ENCODE data around the gene STXBP6.

The STXBP6 gene

DNA sequence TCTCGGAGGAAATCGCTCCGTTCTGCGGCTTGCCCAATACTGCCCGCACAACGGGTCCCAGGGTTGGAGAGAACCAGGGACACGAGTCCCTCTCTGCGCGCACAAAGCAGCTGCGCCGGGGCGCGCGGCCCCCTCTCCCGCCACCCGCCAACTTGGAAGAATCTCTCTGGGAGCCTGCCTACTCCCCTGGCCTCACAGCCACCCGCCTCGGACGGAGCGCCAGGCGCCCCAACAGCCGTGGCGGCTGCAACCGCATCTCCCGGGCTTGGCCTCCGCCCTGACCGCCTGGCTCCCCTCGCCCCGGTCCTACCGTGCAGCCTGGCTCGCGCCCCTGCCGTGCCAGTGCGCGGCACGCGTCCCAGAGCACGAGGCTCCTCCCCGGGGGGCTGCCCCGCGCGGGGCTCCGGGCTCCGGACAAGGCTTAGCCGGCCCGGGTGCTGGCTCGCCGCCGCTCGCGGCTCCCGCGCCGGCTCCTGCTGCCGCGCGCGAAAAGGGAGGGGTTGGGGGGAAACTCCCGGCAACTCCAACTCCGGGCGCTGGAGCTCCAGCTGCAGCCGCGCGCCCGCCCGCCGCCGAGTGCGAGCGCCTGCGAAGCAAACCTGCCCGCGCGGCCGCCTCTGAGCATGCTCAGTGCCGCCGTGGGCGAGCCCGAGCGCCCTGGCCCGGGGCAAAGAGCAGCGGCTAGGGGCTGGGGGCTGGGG, at the start of gene STXBP6:
Gene STXBP6, minus strand, starts transcription at position 580 of the 701 bp plus-strand sequence. CDS start 75,329 bp downstream, outside the sequence.
- DNase-seq: peak; percentile 54 to 78

DNA sequence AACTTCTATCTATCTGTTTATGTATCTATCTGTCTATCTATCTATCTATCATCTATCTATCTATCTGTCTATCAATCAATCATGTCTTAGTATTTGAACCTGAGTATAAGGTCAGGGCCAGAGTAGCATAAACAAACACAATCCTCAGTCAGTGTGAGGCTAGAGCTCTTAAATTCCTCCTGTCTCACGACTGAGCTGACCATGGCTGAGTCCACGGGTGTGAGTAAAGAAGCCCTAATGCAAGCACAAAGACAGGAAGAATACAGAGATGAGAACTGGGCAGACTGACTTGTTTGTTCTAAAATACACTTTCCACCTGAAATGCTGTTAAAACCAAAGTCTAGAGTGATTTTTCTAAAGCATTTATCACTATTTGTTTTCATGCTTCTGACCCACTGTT, 47.2 kb upstream of the STXBP6 start:
- no peak for DNase-seq

- no peak for DNase-seq
Observed at GRCh38 chr14:25095736-25096437, 45.9 kb upstream of the STXBP6 start.

DNA sequence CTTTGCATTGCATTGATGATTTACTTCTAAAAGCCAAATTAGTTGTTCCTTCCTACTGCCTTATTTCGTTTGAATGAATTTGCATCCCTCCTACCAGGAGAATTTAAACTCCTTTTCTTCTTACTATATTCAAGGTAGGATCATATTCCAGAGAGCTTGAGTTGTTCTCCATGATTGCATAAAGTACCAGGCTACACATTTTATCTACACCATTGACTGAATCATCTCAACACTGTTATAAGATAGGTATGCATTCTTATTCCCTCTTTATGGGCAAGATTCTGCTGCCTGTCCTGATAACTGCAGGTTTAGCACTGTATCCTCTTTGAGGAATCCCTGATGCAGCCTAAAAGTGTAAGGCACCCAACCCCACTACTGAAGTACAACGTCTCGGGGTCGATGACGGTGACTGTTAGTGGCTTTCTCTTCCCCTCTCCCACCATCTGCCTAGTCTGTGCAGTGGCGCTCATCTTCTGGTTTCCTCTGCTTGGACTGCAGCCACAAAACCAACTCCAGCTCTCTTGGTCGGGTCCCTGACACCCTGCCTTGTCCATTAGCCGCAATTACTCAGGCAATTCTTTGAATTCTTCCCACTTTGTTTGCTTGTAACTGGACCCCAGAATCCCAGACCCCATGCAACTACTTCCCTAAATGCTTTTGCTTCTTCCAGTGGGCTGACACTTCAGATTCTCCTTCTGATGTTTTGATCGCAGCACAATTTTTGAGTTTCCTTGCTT, 44.4 kb upstream of the STXBP6 start:
- no peak for DNase-seq

DNA sequence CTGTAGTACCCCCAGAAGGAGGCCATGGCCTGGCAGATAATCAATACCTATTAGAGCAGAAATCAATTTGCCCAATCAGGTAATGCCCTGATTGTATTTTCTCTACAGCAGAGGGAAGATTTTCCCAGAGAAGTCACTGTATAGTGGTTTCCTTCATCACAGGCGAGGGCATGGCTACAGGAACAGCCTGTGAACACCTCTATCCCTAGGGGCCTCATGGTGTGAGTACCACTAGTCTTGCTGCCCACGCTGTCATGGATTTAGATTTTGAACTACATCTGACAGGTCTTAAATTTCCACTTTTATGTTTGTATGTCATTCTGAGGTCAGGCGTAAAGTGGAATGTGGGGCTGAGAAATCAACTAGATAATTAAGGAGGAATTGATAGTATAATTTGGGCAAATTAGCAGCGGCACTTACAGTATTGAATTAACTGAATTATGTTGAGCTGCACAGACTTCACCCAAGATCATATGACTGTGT, 42.4 kb upstream of the STXBP6 start:
- no peak for DNase-seq

- DNase-seq: no peak
Observed at GRCh38 chr14:25090716-25091454, 40.9 kb upstream of the STXBP6 start.

- DNase-seq: no peak
Observed at GRCh38 chr14:25090256-25090655, 40.3 kb upstream of the STXBP6 start.

DNA sequence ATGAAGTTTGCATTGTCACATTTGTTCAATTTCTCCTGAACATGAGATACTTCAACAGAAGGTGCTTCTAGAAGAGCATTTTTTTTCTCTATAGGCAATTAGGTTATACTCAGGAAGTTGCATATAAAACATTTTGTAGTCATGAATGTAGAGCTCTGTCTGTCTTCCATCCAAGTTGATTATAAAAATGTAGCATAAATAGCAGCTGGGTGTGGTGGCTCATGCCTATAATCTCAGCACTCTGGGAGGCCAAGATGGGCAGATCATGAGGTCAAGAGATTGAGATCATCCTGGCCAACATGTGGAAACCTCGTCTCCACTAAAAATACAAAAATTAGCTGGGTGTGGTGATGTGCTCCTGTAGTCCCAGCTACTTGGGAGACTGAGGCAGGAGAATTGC, 39.5 kb upstream of the STXBP6 start:
- DNase-seq: no peak

DNA sequence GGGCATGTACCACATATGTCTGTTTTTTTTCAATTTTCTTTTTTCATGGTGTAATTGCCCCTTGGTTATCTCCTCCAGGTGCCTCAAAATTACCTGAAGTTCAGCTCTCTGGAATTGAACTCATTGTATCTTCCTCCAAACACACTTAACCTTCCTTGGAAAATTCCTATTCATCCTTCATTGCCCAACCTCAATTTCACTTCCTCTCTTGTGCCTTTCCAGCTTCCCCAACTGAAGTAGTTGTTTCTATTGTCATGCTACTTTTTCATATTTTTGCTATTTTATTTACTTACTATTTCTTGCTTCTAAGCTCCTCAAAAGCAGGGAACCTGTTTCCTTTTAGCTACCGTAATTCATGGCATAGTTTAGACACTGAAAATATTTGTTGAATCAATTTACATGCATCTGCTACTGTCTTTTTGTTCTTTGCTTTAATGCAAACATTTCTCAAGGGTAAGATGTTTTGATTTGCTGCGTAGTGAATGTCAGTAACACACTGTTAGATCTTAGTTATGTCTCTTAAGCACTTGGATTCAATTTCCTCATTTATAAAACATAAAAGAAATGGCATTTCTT, 37.0 kb upstream of the STXBP6 start:
- DNase-seq: no peak

DNA sequence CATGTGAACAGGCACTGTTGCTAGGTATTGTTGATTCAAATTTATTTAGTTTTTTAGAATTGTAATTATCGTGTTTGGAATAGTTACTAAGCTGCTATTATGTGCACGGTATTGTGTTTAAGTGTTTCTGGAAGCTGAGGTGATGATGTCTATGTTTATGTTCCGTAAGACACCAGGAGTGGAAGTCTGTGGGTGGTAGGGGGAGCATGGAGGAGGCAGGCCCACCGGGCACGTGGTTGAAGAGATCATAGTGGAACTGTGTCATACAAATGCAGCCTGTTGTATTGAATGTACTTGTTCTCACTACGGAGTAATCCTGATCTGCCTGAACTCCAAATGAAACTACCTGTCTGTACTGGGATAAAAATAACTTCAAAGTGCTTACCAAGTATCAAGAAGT, 36.1 kb upstream of the STXBP6 start:
- no peak for DNase-seq

DNA sequence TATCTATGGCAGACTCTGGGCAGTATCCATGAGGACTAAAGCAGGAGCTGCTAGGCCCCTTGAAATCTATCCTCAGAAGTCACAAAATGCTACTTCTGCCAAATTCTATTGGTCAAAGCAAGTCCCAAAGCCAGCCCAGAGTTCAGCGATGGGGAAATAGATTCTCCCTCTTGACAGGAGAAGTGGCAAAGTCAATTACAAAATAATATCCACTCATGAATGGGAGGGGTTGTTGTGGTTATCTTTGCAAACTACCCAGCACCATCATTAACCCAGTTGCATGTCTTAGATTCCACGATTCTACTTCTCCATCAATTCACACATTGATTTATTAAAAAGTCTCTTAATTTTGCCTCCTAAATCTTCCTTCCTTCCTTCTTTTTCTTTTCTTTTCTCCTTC, 30.7 kb upstream of the STXBP6 start:
- no peak for DNase-seq

DNA sequence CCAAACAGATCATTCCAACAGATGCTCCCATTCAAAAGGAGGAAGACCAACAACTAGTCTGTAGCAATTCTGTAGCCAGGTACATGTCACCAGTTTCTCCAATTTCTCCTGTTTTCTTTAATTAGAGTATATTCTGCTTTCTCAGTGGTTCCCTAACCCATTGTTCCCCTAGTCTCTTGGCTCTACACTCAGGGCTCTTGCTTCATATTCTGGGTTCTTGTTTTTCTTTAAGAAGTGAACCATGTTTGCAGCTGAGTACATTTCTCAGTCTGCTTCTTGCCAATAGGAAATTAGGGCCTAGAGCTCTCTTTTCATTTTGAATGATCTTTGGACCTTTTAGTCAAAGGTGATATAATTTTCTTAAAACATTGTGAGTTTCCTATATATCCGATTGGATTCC, 29.4 kb upstream of the STXBP6 start:
- DNase-seq: no peak

GRCh38 chr14:25074099-25074685, 24.2 kb upstream of the STXBP6 start:
- DNase-seq: no peak

GRCh38 chr14:25069879-25070278, 19.9 kb upstream of the STXBP6 start:
- no peak for DNase-seq

GRCh38 chr14:25067600-25067999, 17.7 kb upstream of the STXBP6 start:
- DNase-seq: no peak

GRCh38 chr14:25062022-25062321, 12.0 kb upstream of the STXBP6 start:
- DNase-seq: no peak

DNA sequence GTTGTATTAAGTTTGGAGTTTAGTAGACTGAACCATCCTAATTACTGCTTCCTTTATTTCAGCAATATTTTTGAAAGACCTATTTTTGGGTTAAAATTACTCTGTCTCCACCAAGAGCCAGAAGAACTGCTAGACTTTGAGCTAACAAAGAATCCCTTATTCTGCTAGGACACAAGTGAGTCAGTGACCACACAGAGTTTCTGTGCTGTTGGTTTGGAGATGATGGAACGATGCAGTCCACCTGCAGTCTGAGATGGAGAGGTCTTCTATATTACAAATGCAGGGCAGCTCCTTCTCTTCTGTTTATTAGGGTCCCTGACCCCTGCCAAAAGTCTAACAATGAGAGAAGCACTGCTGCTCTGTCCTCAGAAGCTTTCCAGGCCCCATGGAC, 6.7 kb upstream of the STXBP6 start:
- DNase-seq: peak in 1 of 2 donors; percentile 46

DNA sequence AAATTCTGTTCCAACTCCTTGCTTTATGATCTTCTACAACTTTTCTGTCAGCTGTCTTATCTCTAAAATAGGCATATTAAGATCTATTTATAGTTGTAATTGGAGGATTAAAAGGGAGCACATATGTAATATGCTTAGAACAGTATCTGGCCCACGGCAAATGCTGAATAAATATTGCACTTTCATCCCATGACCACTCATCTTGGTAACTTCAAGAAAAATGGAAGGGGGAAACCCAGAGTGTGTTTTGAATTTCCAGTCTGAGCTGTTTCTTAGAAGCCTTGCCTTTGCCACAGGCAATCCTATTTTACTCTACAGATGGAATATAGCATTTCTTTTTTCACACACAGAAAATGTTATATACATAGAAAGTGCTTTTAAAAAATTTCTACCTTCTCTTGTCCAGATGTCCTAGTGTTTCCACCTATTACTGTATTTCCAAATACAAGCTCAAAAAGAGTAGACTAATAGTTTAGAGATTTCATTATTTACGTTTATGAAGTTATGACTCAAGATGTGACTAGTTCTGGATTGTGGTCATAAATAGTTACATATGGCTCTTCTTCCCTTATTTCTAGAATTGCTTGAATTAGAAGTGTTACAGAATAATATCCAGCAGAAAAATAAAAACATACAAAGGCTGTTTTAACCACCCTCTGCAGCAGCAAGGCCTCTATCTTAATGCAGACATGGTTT, 6.2 kb upstream of the STXBP6 start:
- no peak for DNase-seq

DNA sequence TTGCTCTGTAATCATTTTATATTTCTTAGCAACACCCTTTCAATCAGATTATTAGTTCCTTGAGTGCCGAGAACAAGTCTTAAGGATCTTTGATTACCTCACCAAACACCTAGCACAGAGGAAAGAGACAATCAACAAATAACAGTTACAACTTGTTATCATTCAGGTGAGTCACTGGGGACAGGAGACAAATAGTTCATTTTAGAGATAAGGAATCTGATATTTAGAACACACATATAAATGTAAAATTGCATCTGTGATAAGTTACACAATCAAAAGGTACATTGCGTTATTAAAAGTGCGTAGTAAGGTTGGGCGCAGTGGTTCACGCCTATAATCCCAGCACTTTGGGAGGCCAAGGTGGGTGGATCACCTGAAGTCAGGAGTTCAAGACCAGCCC, 5.1 kb upstream of the STXBP6 start:
- no peak for DNase-seq

DNA sequence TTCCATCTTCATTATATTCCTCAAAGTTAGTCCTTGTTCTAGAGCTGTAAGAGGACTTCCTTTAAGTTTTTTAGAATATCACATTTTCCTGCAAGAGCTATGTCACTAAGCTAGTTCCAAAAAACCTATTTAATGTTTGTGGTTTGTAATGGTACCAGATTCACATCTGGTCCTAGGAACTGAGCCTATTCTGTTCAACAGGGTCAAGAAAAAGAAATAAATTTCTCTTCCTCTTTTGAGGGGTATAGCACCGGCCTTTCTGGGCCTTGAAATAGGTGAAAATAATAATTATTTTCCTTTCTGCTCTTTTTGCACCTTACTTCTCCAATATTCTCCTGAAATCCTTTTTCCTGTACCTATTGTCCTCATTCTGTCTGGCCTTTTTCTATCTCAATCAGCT, 3.6 kb upstream of the STXBP6 start:
- no peak for DNase-seq

- no peak for DNase-seq
Observed at GRCh38 chr14:25052921-25053320, 3.0 kb upstream of the STXBP6 start.

GRCh38 chr14:25052385-25052784, 2.4 kb upstream of the STXBP6 start:
- DNase-seq: no peak
